Suprapubic skin (tissue), 4 donors: Measurements from ENCODE around the gene TMEM187. TPM values are rescaled to one million over a fixed set of nuclear protein-coding genes. Genes with fewer than 3 reads are reported as not detected.

ENCODE experiments used
- DNase-seq, 2 donors: peaks; one replicate each; pipeline ENCODE4 v3.0.0-alpha.2; 2019; ENCODE audit warnings: low spot score in 2 of 2
- H3K27ac ChIP-seq: fragments of 200-600 bp; sonication (generic); one replicate; pipeline ENCODE4 v1.5.1; 2019
- H3K27me3 ChIP-seq: fragments of 200-600 bp; sonication (generic); one replicate; pipeline ENCODE4 v1.5.1; 2019
- H3K36me3 ChIP-seq: fragments of 200-600 bp; sonication (generic); one replicate; pipeline ENCODE4 v1.5.1; 2019
- H3K4me1 ChIP-seq: fragments of 200-600 bp; sonication (generic); one replicate; pipeline ENCODE4 v1.5.1; 2019
- H3K4me3 ChIP-seq: fragments of 200-600 bp; sonication (generic); one replicate; pipeline ENCODE4 v1.5.1; 2019; ENCODE audit warnings: mild to moderate bottlenecking
- H3K9me3 ChIP-seq: fragments of 200-600 bp; sonication (generic); one replicate; pipeline ENCODE4 v1.5.1; 2019
- EP300 ChIP-seq: sonication (generic); formaldehyde crosslinking; IDR thresholded peaks from one replicate; pipeline ENCODE4 v1.6.1; 2017; ENCODE audit warnings: antibody characterized with exemption
- POLR2A ChIP-seq, 2 donors: fragments of 450-650 bp; IDR thresholded peaks; one replicate each; pipeline ENCODE4 v1.6.1; 2017; ENCODE audit warnings: antibody characterized with exemption in 2 of 2, mild to moderate bottlenecking in 2 of 2, moderate library complexity in 2 of 2
- POLR2AphosphoS5 ChIP-seq, 3 donors: sonication (generic); formaldehyde crosslinking; IDR thresholded peaks; one replicate each; pipeline ENCODE4 v1.6.1; 2017; ENCODE audit warnings: antibody characterized with exemption in 3 of 3
- WGBS: methylation state at CpG from one replicate; pipeline ENCODE4 v1.1.5; 2018; 5-methylcytosine and 5-hydroxymethylcytosine counted together
- total RNA-seq, 4 donors: library from RNA; depleted of rRNA; stranded (reverse); fragments of >200 nt; gene quantifications; one replicate each; pipeline ENCODE4 v1.1.0, GENCODE V29; 2016
- TF ChIP-seq, protein P1 (sequence below), 2 donors: fragments of 200-600 bp in 1 of 2; fragments of 450-650 bp in 1 of 2; sonication (generic) in 1 of 2; IDR thresholded peaks; one replicate each; pipeline ENCODE4 v1.5.1; 2016 to 2019; ENCODE audit warnings: antibody characterized with exemption in 2 of 2, mild to moderate bottlenecking in 1 of 2, moderate library complexity in 1 of 2

TMEM187 gene
- total RNA-seq, 4 donors from 2014 or later = 7.8 to 10.7 (median 8.6) TPM

- H3K27ac ChIP-seq = peak within 1 kb of the TSS; percentile 71
- peak within 1 kb of the TSS; percentile 72 for H3K4me3 ChIP-seq
- H3K36me3 ChIP-seq = peaks cover 18% of the 10 kb centered on the region
- peaks cover 13% of the 10 kb centered on the region for H3K4me1 ChIP-seq
- H3K27me3 ChIP-seq = no peaks in the 10 kb centered on the region
- TF ChIP-seq, protein P1, sequence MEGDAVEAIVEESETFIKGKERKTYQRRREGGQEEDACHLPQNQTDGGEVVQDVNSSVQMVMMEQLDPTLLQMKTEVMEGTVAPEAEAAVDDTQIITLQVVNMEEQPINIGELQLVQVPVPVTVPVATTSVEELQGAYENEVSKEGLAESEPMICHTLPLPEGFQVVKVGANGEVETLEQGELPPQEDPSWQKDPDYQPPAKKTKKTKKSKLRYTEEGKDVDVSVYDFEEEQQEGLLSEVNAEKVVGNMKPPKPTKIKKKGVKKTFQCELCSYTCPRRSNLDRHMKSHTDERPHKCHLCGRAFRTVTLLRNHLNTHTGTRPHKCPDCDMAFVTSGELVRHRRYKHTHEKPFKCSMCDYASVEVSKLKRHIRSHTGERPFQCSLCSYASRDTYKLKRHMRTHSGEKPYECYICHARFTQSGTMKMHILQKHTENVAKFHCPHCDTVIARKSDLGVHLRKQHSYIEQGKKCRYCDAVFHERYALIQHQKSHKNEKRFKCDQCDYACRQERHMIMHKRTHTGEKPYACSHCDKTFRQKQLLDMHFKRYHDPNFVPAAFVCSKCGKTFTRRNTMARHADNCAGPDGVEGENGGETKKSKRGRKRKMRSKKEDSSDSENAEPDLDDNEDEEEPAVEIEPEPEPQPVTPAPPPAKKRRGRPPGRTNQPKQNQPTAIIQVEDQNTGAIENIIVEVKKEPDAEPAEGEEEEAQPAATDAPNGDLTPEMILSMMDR (IDR thresholded peaks at IDR 0.05) = no peak
- TF ChIP-seq POLR2AphosphoS5 (IDR thresholded peaks at IDR 0.05) (no peak), POLR2A (IDR thresholded peaks at IDR 0.05) (no peak), EP300 (no peak)
- WGBS = 20% methylated on average over 14 of the region's 87 CpGs
- DNase-seq = peak in 1 of 2 donors; percentile 72
- H3K9me3 ChIP-seq = no peaks in the 10 kb centered on the region
Observed at GRCh38 chrX:153934762-153935325, 37.7 kb upstream of the TMEM187 start, which contains the start of gene NAA10. Gene NAA10, minus strand, starts transcription at chrX:153935037. Its CDS starts 133 bp downstream, at chrX:153934904.

DNA sequence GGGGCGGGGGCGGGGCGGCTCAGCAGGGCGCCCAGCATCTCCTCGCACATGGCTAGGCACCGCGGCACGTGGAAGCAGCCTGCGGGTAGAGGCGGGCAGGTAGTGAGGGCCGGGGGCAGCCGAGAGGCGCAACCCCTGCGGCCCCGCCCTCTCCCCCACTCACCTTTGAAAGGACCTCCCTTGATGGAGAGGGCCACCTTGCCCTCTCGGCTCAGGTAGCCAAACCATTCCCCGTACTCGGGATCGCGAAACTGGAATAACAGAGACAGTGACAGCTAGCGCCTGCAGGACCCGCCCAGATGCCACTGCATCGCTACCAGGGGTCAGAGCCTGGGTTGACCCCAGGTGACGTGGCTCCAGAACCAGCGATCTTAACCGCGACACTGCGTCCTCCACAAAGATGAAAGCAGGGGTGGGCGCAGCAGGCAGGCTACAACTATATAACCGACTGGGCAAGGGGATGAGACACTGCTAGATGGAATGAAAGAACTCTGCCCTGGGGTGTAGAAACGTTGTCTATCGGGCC is 37.2 kb upstream of the TMEM187 start:
- peak in 1 of 2 donors; percentile 68 for DNase-seq
- Histone ChIP-seq H3K4me3 (peak overlapping the region; percentile 72), H3K36me3 (peaks cover 16% of the 10 kb centered on the region), H3K27me3 (no peaks in the 10 kb centered on the region), H3K4me1 (peaks cover 13% of the 10 kb centered on the region), H3K9me3 (no peaks in the 10 kb centered on the region), H3K27ac (no peak overlapping the region)
- 40% methylated on average over 1 of the region's 32 CpGs for WGBS
- no peak for TF ChIP-seq POLR2AphosphoS5 (IDR thresholded peaks at IDR 0.05)
- no peak for TF ChIP-seq POLR2A (IDR thresholded peaks at IDR 0.05)
- no peak for TF ChIP-seq EP300
- TF ChIP-seq, protein P1 (IDR thresholded peaks at IDR 0.05) = no peak

GRCh38 chrX:153937056-153937455 is 35.5 kb upstream of the TMEM187 start:
- Histone ChIP-seq H3K27ac (no peak overlapping the region), H3K36me3 (no peaks in the 10 kb centered on the region), H3K4me1 (peaks cover 13% of the 10 kb centered on the region), H3K4me3 (no peak overlapping the region), H3K9me3 (no peaks in the 10 kb centered on the region), H3K27me3 (no peaks in the 10 kb centered on the region)
- TF ChIP-seq POLR2AphosphoS5 (IDR thresholded peaks at IDR 0.05) = no peak
- TF ChIP-seq, protein P1 (IDR thresholded peaks at IDR 0.05) = no peak
- no peak for TF ChIP-seq POLR2A (IDR thresholded peaks at IDR 0.05)
- no peak for TF ChIP-seq EP300
- no peak for DNase-seq
- 88% methylated on average over 3 of the region's 3 CpGs for WGBS

DNA sequence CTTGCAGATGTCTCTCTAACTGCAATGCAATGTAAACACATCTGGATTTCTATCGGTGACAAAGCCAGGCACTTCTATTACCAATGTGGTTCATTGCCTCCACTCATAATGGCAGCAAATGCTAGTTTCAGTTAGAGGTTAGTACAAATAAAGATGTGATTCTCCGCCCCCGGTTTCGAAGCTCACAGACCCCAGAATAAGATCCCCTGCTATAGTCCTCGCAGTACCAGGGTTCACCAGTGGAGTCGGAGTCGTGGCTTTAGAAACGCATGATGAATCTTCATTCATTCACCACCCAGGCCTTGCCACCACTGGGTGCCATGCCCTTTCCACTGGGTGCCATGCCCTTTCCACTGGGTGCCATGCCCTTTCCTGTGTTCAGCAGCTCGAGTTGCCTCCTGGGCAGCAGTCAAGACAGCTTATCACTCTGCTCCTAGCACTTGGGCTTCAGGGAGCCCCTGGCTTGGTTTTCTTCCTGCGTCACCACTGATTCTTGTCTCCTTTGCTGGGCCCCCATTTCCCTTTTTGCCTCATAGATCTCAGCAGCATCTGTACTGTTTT is 34.2 kb upstream of the TMEM187 start:
- H3K36me3 ChIP-seq = no peaks in the 10 kb centered on the region
- no peaks in the 10 kb centered on the region for H3K27me3 ChIP-seq
- no peak for TF ChIP-seq EP300
- no peak for TF ChIP-seq POLR2AphosphoS5 (IDR thresholded peaks at IDR 0.05)
- TF ChIP-seq, protein P1 (IDR thresholded peaks at IDR 0.05) = no peak
- TF ChIP-seq POLR2A (IDR thresholded peaks at IDR 0.05) = no peak
- no peak overlapping the region for H3K27ac ChIP-seq
- DNase-seq = no peak
- H3K9me3 ChIP-seq = no peaks in the 10 kb centered on the region
- H3K4me1 ChIP-seq = peaks cover 13% of the 10 kb centered on the region
- no peak overlapping the region for H3K4me3 ChIP-seq
- 85% methylated on average over 10 of the region's 10 CpGs for WGBS

DNA sequence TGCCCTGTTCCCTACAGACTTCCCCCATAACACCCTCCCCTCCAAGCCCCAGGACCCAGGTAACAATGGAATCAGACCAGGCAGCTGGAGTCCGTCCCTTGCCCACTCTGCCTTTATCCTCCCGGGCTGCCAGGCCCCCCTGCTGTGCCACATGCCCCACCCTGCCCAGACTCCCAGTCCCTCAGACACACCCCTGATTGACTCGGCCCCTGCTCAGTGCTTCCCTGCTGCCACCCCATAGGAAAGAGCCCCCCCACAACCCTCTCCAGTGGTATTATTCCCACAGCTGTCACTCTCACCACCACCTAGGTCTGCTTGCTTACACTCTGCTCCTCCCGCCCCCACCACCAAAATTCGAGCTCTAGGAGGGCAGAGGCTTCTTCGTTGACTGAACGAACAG is 33.0 kb upstream of the TMEM187 start:
- Histone ChIP-seq H3K27me3 (no peaks in the 10 kb centered on the region), H3K4me1 (peaks cover 9% of the 10 kb centered on the region), H3K36me3 (no peaks in the 10 kb centered on the region), H3K27ac (no peak overlapping the region), H3K9me3 (no peaks in the 10 kb centered on the region), H3K4me3 (no peak overlapping the region)
- TF ChIP-seq EP300 (no peak), POLR2AphosphoS5 (IDR thresholded peaks at IDR 0.05) (no peak), POLR2A (IDR thresholded peaks at IDR 0.05) (no peak)
- TF ChIP-seq, protein P1 (IDR thresholded peaks at IDR 0.05) = no peak
- no peak for DNase-seq
- 69% methylated on average over 7 of the region's 7 CpGs for WGBS
